Measurements from ENCODE around the gene HOMER2.

HOMER2 gene

GRCh38 chr15:82804575-82804949, 148.0 kb downstream of the HOMER2 start:
- Histone ChIP-seq H3K36me3 (replicated peaks; ENCODE audit: low read depth, low read length) (no peaks in the 10 kb centered on the region), H3K27me3 (ENCODE audit: low read depth, low read length) (peaks cover 15% of the 10 kb centered on the region), H3K4me3 (ENCODE audit: low read length) (no peak overlapping the region), H3K4me1 (ENCODE audit: low read length) (peaks cover 30% of the 10 kb centered on the region), H3K9me3 (ENCODE audit: insufficient read depth, low read length) (no peaks in the 10 kb centered on the region), H4K20me1 (ENCODE audit: insufficient read depth, low read length) (no peaks in the 10 kb centered on the region), H3K27ac (ENCODE audit: low read length) (no peak overlapping the region), H3K9ac (ENCODE audit: low read length) (no peak overlapping the region), H2AFZ (ENCODE audit: low read depth, low read length) (no peak overlapping the region), H3K4me2 (ENCODE audit: low read length) (no peak overlapping the region), H3K79me2 (ENCODE audit: low read length) (peaks cover under 1% of the 10 kb centered on the region; the same call in 1 of the 2 replicates)
- no peak for TF ChIP-seq EZH2phosphoT487 (IDR thresholded peaks at IDR 0.05; ENCODE audit: low read depth)
- no peak for TF ChIP-seq CTCF (IDR thresholded peaks at IDR 0.05; ENCODE audit: low read depth, low read length)

GRCh38 chr15:82803793-82804574, 148.5 kb downstream of the HOMER2 start:
- peaks cover 15% of the 10 kb centered on the region for H3K27me3 ChIP-seq (ENCODE audit: low read depth, low read length)
- H3K79me2 ChIP-seq (ENCODE audit: low read length) = no peaks in the 10 kb centered on the region
- no peak overlapping the region for H3K9ac ChIP-seq (ENCODE audit: low read length)
- H3K36me3 ChIP-seq (replicated peaks; ENCODE audit: low read depth, low read length) = no peaks in the 10 kb centered on the region
- peaks cover 30% of the 10 kb centered on the region for H3K4me1 ChIP-seq (ENCODE audit: low read length)
- no peak overlapping the region for H2AFZ ChIP-seq (ENCODE audit: low read depth, low read length)
- no peaks in the 10 kb centered on the region for H3K9me3 ChIP-seq (ENCODE audit: insufficient read depth, low read length)
- TF ChIP-seq CTCF (IDR thresholded peaks at IDR 0.05; ENCODE audit: low read depth, low read length) (no peak), EZH2phosphoT487 (IDR thresholded peaks at IDR 0.05; ENCODE audit: low read depth) (no peak)
- no peak overlapping the region for H3K4me2 ChIP-seq (ENCODE audit: low read length)
- no peak overlapping the region for H3K4me3 ChIP-seq (ENCODE audit: low read length)
- H4K20me1 ChIP-seq (ENCODE audit: insufficient read depth, low read length) = no peaks in the 10 kb centered on the region
- H3K27ac ChIP-seq (ENCODE audit: low read length) = no peak overlapping the region

GRCh38 chr15:82802497-82802896, 150.0 kb downstream of the HOMER2 start:
- Histone ChIP-seq H3K9me3 (ENCODE audit: insufficient read depth, low read length) (no peaks in the 10 kb centered on the region), H4K20me1 (ENCODE audit: insufficient read depth, low read length) (no peaks in the 10 kb centered on the region), H2AFZ (ENCODE audit: low read depth, low read length) (no peak overlapping the region), H3K9ac (ENCODE audit: low read length) (no peak overlapping the region), H3K36me3 (replicated peaks; ENCODE audit: low read depth, low read length) (no peaks in the 10 kb centered on the region), H3K79me2 (ENCODE audit: low read length) (no peaks in the 10 kb centered on the region), H3K27ac (ENCODE audit: low read length) (no peak overlapping the region), H3K27me3 (ENCODE audit: low read depth, low read length) (peaks cover 20% of the 10 kb centered on the region), H3K4me3 (ENCODE audit: low read length) (no peak overlapping the region), H3K4me2 (ENCODE audit: low read length) (no peak overlapping the region), H3K4me1 (ENCODE audit: low read length) (peaks cover 23% of the 10 kb centered on the region)
- TF ChIP-seq EZH2phosphoT487 (IDR thresholded peaks at IDR 0.05; ENCODE audit: low read depth) (no peak), CTCF (IDR thresholded peaks at IDR 0.05; ENCODE audit: low read depth, low read length) (no peak)

GRCh38 chr15:82799183-82799841, 153.2 kb downstream of the HOMER2 start:
- H3K27me3 ChIP-seq (ENCODE audit: low read depth, low read length) = peaks cover 20% of the 10 kb centered on the region
- no peak for TF ChIP-seq EZH2phosphoT487 (IDR thresholded peaks at IDR 0.05; ENCODE audit: low read depth)
- TF ChIP-seq CTCF (IDR thresholded peaks at IDR 0.05; ENCODE audit: low read depth, low read length) = no peak
- no peaks in the 10 kb centered on the region for H3K36me3 ChIP-seq (replicated peaks; ENCODE audit: low read depth, low read length)
- peaks cover 6% of the 10 kb centered on the region; the same call in 1 of the 2 replicates for H3K4me1 ChIP-seq (ENCODE audit: low read length)
- H3K9me3 ChIP-seq (ENCODE audit: insufficient read depth, low read length) = no peaks in the 10 kb centered on the region
- H3K4me2 ChIP-seq (ENCODE audit: low read length) = no peak overlapping the region
- no peaks in the 10 kb centered on the region for H4K20me1 ChIP-seq (ENCODE audit: insufficient read depth, low read length)
- H2AFZ ChIP-seq (ENCODE audit: low read depth, low read length) = no peak overlapping the region; the same call in 1 of the 2 replicates
- H3K79me2 ChIP-seq (ENCODE audit: low read length) = no peaks in the 10 kb centered on the region
- no peak overlapping the region for H3K27ac ChIP-seq (ENCODE audit: low read length)
- H3K4me3 ChIP-seq (ENCODE audit: low read length) = no peak overlapping the region
- no peak overlapping the region for H3K9ac ChIP-seq (ENCODE audit: low read length)
